ENCODE results near the gene CALML4.

DNA sequence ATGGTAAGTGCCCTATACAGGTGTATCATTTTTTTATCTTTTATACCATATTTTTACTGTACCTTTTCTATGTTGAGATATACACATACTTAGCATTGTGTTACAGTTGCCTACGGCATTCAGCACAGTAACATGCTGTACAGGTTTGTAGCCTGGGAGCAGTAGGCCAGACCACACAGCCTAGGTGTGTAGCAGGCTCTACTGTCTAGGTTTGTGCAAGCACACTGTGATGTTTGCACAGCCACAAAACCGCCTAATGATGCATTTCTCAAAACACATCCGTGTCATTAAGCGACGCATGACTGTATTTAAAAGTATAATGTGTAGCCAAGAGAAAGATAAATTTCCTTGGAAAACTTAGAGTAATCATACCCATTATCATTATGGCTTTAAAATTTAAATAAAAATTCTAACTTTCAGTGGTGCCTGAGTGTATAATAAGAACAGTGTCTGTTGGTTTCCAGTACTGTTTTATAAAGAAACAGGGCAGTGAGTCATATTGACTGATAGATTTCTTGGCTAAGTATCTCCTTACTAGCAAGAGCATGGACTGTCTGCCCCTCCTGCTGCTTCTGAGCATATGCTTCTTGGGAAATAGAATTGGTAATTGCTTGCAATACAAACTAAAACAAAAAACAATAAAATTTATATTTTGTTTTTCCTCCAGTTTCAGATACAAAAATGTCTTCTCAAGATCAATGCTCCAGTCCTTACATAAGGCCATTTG, 18.3 kb downstream of the CALML4 start:
- TF ChIP-seq, protein P1, sequence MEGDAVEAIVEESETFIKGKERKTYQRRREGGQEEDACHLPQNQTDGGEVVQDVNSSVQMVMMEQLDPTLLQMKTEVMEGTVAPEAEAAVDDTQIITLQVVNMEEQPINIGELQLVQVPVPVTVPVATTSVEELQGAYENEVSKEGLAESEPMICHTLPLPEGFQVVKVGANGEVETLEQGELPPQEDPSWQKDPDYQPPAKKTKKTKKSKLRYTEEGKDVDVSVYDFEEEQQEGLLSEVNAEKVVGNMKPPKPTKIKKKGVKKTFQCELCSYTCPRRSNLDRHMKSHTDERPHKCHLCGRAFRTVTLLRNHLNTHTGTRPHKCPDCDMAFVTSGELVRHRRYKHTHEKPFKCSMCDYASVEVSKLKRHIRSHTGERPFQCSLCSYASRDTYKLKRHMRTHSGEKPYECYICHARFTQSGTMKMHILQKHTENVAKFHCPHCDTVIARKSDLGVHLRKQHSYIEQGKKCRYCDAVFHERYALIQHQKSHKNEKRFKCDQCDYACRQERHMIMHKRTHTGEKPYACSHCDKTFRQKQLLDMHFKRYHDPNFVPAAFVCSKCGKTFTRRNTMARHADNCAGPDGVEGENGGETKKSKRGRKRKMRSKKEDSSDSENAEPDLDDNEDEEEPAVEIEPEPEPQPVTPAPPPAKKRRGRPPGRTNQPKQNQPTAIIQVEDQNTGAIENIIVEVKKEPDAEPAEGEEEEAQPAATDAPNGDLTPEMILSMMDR (conservative IDR thresholded peaks at IDR 0.05) = no peak
- no peak for TF ChIP-seq EZH2 (IDR thresholded peaks at IDR 0.05; ENCODE audit: low read depth)
